HG03064 (cell line): ENCODE data around the gene TTYH1.
"Not testable (repeated sequence)": the region's sequence is repeated elsewhere in the genome, so short reads cannot be mapped to it uniquely, and the experiment has no call there.

Experiments
- ATAC-seq: cut with Tn5 transposase; IDR thresholded peaks from one replicate; pipeline ENCODE4 v1.9.1; 2021; ENCODE audit warnings: low read depth; ENCODE audit not compliant: unreplicated experiment

TTYH1 gene

GRCh38 chr19:54436031-54436523 lies 20.8 kb downstream of the TTYH1 start:
- ATAC-seq: no peak

DNA sequence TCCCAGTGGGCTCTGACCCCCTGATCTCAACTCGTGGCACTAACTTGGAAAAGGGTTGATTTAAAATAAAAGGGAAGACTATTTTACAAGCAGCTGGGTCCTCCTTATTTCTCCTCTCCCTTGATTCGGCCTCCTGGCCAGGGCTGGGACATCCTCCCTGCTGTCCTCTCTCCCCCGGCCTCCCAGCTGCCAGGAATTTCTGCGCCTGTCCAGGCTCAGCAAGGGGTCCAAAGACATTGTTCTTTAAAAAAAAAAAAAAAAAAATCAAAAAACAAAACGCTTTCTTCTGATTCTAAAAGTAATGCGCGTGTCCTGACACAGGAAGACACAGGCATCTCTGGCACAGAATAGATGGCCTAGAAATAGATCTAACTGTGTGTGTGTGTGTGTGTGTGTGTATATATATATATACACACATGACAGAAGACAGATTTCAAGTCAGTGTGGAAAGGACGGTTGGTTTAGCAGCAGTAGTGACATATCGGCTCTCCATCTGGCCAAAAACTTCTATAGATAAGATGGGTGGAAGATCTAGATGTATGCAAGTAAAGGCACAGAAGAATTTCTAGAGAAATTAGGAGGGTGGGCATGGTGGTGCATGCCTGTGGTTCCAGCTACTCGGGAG lies 21.5 kb downstream of the TTYH1 start:
- ATAC-seq: no peak

DNA sequence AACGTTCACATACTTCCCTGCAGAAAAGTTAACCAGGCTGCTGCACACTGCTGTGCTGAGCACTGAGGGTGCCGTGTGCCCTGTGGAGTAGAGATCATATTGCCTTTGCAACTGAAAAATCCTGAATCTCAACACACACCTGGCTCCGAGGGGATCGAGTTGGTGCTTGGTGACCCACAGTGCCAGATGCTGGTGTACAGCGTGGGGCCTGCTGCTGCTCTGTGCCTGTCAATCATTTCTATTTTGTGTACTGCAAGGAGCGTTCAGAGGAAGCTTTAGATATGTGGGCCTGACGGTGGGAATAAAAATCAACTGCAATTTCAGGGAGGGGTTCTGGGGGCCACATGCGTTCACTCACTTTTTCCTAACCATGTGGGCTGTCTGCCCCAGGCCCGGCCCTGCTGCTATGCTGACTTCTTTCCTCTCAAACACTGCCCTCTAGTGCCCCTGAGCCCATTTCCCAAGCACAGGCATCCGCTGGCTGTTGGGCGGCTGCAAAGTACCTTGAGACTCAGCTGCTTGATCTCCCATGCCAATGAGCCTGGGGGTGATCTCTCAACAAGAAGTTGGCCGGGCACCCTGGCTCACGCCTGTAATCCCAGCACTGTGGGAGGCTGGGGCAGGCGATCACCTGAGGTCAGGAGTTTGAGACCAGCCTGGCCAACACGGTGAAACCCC lies 24.0 kb downstream of the TTYH1 start:
- ATAC-seq: no peak

DNA sequence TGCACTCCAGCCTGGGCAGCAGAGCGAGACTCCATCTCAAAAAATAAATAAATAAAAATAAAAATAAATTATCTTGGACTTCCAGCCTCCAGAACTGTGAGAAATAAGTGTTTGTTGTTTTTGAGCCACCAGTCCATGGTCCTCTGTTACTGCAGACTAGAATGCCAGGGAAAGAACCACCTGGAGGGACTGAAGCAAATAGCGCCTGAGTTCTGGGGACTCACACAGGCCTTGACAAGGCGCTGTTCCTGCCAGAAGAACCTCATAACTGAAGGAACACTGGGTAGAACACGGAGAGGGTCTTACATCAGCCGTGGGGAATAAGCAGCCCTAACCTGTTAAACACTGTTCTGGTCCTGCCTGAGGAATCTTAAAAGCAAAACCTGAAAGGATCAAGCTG lies 25.4 kb downstream of the TTYH1 start:
- ATAC-seq: no peak

DNA sequence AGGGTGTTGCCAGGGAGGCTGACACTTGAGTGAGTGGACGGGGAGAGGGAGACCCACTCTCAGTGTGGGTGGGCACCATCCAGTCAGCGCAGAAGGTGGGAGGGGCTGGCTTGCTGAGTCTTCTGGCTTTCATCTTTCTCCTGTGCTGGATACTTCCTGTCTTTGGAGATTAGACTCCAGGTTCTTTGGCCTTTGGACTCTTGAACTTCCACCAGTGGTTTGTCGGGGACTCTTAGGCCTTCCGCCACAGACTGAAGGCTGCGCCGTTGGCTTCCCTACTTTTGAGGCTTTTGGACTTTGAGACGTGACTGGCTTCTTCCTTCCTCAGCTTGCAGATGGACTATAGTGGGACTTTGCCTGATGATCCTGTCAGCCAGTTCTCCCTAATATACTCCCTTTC lies 29.5 kb downstream of the TTYH1 start:
- no peak for ATAC-seq

GRCh38 chr19:54446349-54446748 lies 31.1 kb downstream of the TTYH1 start:
- not testable (repeated sequence) for ATAC-seq

DNA sequence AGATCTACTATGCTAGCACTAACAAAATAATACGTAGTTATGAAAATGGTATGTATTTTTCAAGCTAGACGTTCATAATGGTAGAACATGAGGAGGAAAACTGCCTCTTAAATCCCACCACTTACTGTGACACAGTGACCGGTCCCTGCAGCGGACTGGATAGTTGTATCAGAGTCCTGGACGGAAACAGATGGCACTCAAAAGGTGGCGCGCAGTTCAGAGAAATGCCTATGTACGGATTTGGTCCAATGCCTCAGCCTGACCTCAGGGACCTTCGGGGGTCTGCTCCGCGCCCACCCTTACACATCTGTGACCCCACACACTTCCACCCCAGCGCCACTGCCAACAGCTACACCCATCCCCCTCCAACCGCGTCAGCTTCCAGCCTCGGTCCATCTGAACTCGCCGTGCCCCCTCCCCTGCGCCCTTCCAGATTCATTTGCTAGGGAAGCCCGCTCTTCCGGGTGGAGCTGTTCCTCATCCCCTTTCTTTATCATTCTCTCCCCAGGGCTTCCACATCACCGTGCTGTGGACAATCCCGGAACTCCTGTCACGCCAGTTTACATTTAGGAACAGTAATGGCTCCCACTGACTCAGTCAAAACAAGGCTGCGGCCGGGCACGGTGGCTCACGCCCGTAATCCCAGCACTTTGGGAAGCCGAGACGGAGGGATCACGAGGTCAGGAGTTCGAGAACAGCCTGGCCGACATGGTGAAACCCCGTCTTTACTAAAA lies 32.9 kb downstream of the TTYH1 start:
- ATAC-seq: no peak

- ATAC-seq: peak; percentile 86
These were observed 33.8 kb downstream of the TTYH1 start, which contains the start of gene LENG8 for GRCh38 chr19:54448774-54449700. Gene LENG8, plus strand, starts transcription at chr19:54449199. Its CDS starts 2,146 bp downstream, at chr19:54451345.

DNA sequence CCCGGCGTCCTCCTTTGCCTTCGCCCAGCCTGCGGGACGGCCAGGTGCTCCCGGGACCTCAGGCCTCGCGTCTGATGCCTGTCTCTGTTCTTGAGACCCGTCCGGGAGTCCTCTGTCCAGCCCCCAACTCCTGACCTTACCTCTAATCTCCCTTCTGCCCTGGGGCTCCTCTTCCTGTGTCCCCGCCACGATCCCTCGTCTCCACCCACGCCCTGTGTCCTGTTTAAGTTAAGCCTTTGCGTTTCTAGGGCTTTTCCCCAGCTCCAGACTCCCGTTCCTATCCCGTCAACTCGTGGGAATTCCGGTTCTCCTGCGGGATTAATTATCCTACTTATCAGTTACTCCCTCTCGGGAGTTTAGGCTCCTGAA lies 34.4 kb downstream of the TTYH1 start:
- ATAC-seq: no peak

- no peak for ATAC-seq
These were observed 36.1 kb downstream of the TTYH1 start for GRCh38 chr19:54451331-54451871.

GRCh38 chr19:54451997-54452396 lies 36.7 kb downstream of the TTYH1 start:
- ATAC-seq: no peak

DNA sequence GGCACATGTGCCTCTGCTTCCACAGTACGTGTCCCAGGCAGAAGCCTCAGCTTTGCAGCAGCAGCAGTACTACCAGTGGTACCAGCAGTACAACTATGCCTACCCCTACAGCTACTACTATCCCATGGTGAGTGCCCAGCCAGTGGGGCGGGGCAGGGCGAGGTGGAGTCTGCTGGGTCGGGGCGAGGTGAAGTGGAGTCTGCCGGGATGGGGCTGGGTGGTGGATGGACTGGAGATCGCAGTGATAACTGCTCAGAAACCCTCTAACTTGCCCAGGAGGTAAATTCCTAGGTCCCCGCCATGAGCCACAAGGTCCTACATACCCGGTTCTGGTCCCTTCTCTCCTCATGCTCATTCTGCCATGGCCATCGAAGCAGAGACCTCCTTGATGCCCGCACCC lies 37.4 kb downstream of the TTYH1 start:
- ATAC-seq: no peak

DNA sequence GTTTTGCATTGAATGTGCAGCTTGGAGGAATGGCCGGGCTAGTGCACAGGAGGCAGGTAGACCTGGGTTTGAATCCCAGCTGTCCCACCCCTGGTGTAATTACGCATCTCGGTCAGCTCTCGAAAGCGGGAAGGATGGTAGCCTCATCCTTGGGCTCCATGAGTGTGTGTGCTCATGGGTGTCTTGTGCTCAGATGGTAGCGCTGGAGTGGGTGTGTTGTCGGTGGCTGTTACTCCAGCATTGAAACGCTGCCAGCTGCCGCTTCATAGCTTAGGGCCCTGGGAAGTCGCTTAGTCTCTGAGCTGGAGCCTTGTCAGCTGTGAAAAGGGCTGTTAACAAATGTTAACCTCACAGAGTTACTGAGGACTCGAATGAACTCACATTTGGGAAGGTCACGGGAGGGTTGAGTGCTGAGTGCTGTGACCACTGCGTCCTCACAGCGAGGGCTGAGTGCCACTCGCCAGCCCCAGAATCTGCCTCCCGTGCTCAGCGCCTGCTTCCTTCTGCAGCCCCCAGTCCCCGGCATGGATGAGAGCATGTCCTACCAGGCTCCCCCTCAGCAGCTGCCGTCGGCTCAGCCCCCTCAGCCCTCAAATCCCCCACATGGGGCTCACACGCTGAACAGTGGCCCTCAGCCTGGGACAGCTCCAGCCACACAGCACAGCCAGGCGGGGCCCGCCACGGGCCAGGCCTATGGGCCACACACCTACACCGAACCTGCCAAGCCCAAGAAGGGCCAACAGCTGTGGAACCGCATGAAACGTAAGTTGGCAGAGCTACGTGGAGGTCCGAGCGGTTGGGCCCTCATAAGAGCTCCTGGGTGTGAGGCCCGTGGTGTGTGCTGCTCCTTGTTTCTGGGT lies 38.9 kb downstream of the TTYH1 start:
- ATAC-seq: no peak

DNA sequence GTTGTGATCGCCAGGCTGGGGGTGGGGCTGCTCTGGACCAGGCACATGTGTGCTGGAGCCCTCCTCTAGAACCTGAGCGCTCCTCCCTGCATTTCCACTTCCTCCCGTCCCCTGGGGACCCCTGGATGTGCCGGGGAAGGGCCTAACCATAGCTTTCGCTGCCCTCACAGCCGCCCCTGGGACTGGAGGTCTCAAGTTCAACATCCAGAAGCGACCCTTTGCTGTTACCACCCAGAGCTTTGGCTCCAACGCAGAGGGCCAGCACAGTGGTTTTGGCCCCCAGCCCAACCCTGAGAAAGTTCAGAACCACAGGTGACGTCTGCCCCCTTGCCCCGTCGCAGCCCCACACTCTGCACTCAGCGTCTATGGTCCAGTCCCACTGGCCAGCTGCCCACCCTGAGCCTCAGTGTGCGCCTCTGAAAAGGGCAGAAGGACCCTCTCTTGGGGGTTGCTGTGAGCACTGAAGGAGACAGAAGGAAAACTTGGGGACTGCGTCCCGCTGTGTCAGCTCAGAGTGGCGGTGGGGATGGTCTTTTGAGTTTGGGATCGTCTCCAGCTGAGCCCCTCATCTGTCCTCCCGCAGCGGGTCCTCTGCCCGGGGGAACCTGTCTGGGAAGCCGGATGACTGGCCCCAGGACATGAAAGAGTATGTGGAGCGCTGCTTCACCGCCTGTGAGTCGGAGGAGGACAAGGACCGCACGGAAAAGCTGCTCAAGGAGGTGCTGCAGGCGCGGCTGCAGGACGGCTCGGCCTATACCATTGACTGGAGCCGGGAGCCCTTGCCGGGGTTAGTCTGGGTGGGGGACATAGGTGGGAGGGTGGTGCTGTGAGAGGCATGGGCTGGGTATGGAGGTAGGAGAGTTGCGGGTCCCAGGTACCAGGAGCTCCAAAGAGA lies 39.8 kb downstream of the TTYH1 start:
- ATAC-seq: no peak

DNA sequence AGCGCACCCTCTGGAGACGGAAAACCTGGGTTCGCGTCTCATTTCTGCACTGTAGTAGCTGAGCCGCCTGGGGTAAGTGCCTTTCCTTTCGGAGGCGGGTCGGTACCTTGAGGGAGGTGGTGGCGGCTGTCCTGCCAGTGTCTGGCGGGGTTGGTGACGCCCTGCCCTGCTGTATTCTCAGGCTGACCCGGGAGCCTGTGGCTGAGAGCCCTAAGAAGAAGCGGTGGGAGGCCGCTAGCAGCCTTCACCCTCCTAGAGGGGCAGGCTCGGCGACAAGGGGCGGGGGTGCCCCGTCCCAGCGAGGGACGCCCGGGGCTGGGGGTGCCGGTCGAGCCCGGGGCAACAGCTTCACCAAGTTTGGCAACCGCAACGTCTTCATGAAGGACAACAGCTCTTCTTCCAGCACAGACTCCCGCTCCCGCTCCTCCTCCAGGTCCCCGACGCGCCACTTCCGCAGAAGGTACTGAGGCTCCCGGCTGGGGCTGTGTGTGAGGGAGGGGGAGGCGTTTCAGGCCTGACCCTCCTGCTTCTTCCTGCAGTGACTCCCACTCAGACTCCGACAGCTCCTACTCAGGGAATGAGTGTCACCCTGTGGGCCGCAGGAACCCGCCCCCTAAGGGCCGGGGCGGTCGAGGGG lies 40.6 kb downstream of the TTYH1 start:
- ATAC-seq: no peak

DNA sequence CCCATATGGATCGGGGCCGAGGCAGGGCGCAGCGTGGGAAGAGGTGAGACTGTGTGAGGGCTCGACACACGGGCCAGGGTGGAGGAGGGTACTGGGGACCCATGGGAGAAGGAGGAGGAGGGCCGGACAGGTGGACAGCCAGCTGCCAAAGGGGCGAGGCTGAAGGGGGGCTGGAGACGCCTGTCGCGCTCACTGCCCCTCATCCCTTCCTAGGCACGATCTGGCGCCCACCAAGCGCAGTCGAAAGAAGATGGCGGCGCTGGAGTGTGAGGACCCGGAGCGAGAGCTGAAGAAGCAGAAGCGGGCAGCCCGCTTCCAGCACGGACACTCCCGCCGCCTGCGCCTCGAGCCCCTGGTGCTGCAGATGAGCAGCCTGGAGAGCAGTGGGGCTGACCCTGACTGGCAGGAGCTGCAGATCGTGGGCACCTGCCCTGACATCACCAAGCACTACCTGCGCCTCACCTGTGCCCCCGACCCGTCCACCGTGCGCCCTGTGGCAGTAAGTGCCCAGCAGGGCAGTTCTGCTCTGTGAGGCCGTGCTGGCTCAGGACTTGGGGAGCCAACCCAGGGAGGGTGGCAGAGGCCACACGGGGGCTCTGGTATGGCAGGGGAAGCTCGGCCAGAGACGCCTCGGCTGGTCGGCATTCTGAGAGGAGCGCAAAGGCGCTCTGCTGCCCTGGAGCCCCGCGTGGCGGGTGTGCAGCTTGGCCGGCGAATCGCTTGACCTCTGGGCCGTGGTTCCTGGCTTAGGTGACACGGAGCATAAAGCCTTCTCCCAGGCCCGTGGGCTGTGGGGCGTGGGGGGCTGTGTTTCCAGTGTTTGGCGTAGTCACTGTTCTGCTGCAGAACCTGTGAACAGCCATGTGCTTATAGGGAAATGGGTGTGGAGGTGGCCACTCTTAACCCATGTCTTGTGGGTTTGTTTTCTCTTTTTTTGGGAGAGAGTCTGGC lies 41.4 kb downstream of the TTYH1 start:
- no peak for ATAC-seq
